ENCODE data around the gene PKM.

DNA sequence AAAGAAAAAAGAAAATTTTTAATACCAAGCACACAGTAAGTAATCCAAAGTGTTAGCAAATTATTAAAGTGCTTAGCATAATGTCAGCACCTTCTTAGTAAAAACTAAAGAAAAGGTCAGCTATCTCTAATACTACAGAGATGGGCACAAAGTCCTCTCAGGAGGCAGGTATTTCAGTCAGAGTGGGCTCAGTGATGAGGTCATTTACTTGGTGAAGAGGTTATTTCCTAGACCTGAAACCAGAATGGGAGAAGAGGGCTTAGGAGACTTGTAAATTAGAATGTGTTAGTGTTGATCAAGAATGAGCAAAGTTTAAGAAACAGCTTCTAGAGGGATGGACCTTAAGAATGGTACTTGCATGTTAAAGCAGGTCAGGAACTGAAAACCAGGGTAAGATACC is 8.7 kb upstream of the PKM start:
- TF ChIP-seq CTCF (IDR thresholded peaks at IDR 0.05) (no peak), POLR2AphosphoS5 (IDR thresholded peaks at IDR 0.05) (no peak), POLR2A (IDR thresholded peaks at IDR 0.05) (no peak), EP300 (IDR thresholded peaks at IDR 0.05) (no peak)

Data from upper lobe of left lung (tissue), 4 donors.